CD14-positive monocyte (primary cell): Measurements from ENCODE around the gene ZCCHC10. TPM values are rescaled to one million over a fixed set of nuclear protein-coding genes. Genes with fewer than 3 reads are reported as not detected.
A peak's percentile ranks its signal among the peaks of the same experiment; 100 is the strongest.

Experiments used
- DNase-seq, 3 donors: peaks; one replicate each; pipeline ENCODE4 v3.0.0-alpha.2; 2011 to 2022
- H2AFZ ChIP-seq: 2 replicates; pipeline ENCODE4 v1.6.0; 2012; ENCODE audit warnings: mild to moderate bottlenecking, low read depth, low read length, inconsistent platforms; ENCODE audit not compliant: insufficient read depth, poor library complexity, severe bottlenecking
- H3K27ac ChIP-seq, 2 donors: 1 replicate in 1 of 2; 2 replicates in 1 of 2; pipeline ENCODE4 v1.5.1; 2012 to 2013; ENCODE audit warnings: low read length in 2 of 2, control low read depth in 1 of 2, inconsistent platforms in 1 of 2, low read depth in 1 of 2, mild to moderate bottlenecking in 1 of 2
- H3K27me3 ChIP-seq, 2 donors: one replicate each; pipeline versions ENCODE4 v1.6.0 to v1.6.1; 2011 to 2013; ENCODE audit warnings: low read length in 2 of 2; ENCODE audit not compliant: control insufficient read depth in 2 of 2, insufficient read depth in 2 of 2
- H3K36me3 ChIP-seq, 2 donors: replicated peaks in 1 of 2; 1 replicate in 1 of 2; 2 replicates in 1 of 2; pipeline versions ENCODE4 v1.5.1 to v1.6.1; 2012 to 2013; ENCODE audit warnings: low read length in 2 of 2, control low read depth in 1 of 2, inconsistent platforms in 1 of 2, mild to moderate bottlenecking in 1 of 2; ENCODE audit not compliant: insufficient read depth in 2 of 2, control insufficient read depth in 1 of 2
- H3K4me1 ChIP-seq, 2 donors: 1 replicate in 1 of 2; 2 replicates in 1 of 2; pipeline versions ENCODE4 v1.5.1 to v1.6.1; 2012 to 2013; ENCODE audit warnings: low read length in 2 of 2, control low read depth in 1 of 2, inconsistent platforms in 1 of 2, mild to moderate bottlenecking in 1 of 2, moderate library complexity in 1 of 2; ENCODE audit not compliant: insufficient read depth in 2 of 2, control insufficient read depth in 1 of 2
- H3K4me2 ChIP-seq: replicated peaks from 2 replicates; pipeline ENCODE3; 2012; ENCODE audit warnings: low read length, moderate library complexity, mild to moderate bottlenecking; ENCODE audit not compliant: poor library complexity, severe bottlenecking; ENCODE audit errors: extremely low read depth
- H3K4me3 ChIP-seq, 3 experiments: fragments of 200-600 bp in 1 of 3; sonication (generic) in 1 of 3; replicated peaks in 1 of 3; 1 replicate in 2 of 3; 2 replicates in 1 of 3; pipeline ENCODE4 v1.5.1; 2011 to 2013; ENCODE audit warnings: low read length in 3 of 3, mild to moderate bottlenecking in 3 of 3, control low read depth in 2 of 3, low read depth in 2 of 3, inconsistent platforms in 1 of 3, moderate library complexity in 1 of 3
- H3K79me2 ChIP-seq: 2 replicates; pipeline ENCODE4 v1.6.0; 2012; ENCODE audit warnings: mild to moderate bottlenecking, control low read depth, inconsistent platforms, low read length, moderate library complexity; ENCODE audit not compliant: insufficient read depth
- H3K9ac ChIP-seq: 2 replicates; pipeline ENCODE4 v1.6.0; 2017; ENCODE audit warnings: low read length, mild to moderate bottlenecking; ENCODE audit not compliant: insufficient read depth, poor library complexity, severe bottlenecking
- H3K9me3 ChIP-seq, 2 donors: replicated peaks in 1 of 2; 1 replicate in 1 of 2; 2 replicates in 1 of 2; pipeline versions ENCODE4 v1.5.1 to v1.6.1; 2012 to 2013; ENCODE audit warnings: low read length in 2 of 2, control low read depth in 1 of 2; ENCODE audit not compliant: control insufficient read depth in 1 of 2, insufficient read depth in 1 of 2
- H4K20me1 ChIP-seq: 2 replicates; pipeline ENCODE4 v1.6.0; 2012; ENCODE audit warnings: mild to moderate bottlenecking, low read length, control low read depth, moderate library complexity; ENCODE audit not compliant: insufficient read depth
- H3K27ac Mint-ChIP-seq, 7 donors: one replicate each; pipeline ENCODE4 v1.8.0; 2020; ENCODE audit warnings: mild to moderate bottlenecking in 7 of 7, mixed read lengths in 7 of 7, moderate library complexity in 6 of 7, inconsistent platforms in 2 of 7
- H3K27me3 Mint-ChIP-seq, 3 donors: one replicate each; pipeline ENCODE4 v1.8.0; 2021 to 2022; ENCODE audit warnings: low read depth in 3 of 3, mild to moderate bottlenecking in 3 of 3, mixed read lengths in 3 of 3, moderate library complexity in 3 of 3, inconsistent platforms in 1 of 3
- H3K36me3 Mint-ChIP-seq, 2 donors: one replicate each; pipeline ENCODE4 v1.8.0; 2020; ENCODE audit warnings: mixed read lengths in 2 of 2, inconsistent platforms in 1 of 2, mild to moderate bottlenecking in 1 of 2
- H3K4me1 Mint-ChIP-seq: one replicate; pipeline ENCODE4 v1.8.0; 2020; ENCODE audit warnings: mild to moderate bottlenecking, mixed read lengths
- H3K4me3 Mint-ChIP-seq, 2 donors: one replicate each; pipeline ENCODE4 v1.8.0; 2020; ENCODE audit warnings: mild to moderate bottlenecking in 2 of 2, mixed read lengths in 2 of 2, moderate library complexity in 1 of 2
- H3K9me3 Mint-ChIP-seq, 7 donors: one replicate each; pipeline ENCODE4 v1.8.0; 2020 to 2022; ENCODE audit warnings: mixed read lengths in 7 of 7, mild to moderate bottlenecking in 6 of 7, moderate library complexity in 6 of 7, inconsistent platforms in 2 of 7
- CTCF ChIP-seq: fragments of 200-600 bp; IDR thresholded peaks from one replicate; pipeline ENCODE4 v1.8.0; 2022; ENCODE audit warnings: antibody characterized with exemption, mild to moderate bottlenecking
- WGBS: methylation state at CpG from one replicate; pipeline ENCODE4 v1.1.5; 2013; ENCODE audit warnings: missing lambda C conversion rate; ENCODE audit not compliant: insufficient coverage; 5-methylcytosine and 5-hydroxymethylcytosine counted together
- intact Hi-C, 2 donors: fragments of 100-400 bp; cut with micrococcal nuclease; formaldehyde crosslinking; loops; one replicate each; pipeline versions ENCODE4 v1.15.0 to v1.15.1; 2023
- polyA plus RNA-seq, 3 donors: library from polyadenylated mRNA; depleted of rRNA in 1 of 3; unstranded in 2 of 3; stranded (reverse) in 1 of 3; fragments of 300-500 nt in 2 of 3; fragments of >200 nt in 1 of 3; fragmentation: Illumina TruSeq in 2 of 3; gene quantifications; 1 replicate in 2 of 3; 2 replicates in 1 of 3; pipeline ENCODE4 v1.2.3, GENCODE V29; 2012 to 2021

Gene ZCCHC10
- polyA plus RNA-seq, 3 donors, result 10.7 to 52.7 (median 45.3) TPM

GRCh38 chr5:132963171-132964104, 62.9 kb downstream of the ZCCHC10 start, which contains the start of gene AFF4:
TSS of gene AFF4 (minus strand) at chr5:132963634. CDS start at chr5:132937189, 26,445 bp downstream.
- Histone ChIP-seq H2AFZ (peak within 1 kb of the TSS; percentile 86), H3K4me1 (peaks cover 21 to 28% of the 10 kb centered on the region in 2 donors), H4K20me1 (peaks cover 41% of the 10 kb centered on the region), H3K79me2 (peaks cover 49% of the 10 kb centered on the region), H3K9ac (peak within 1 kb of the TSS; percentile 99), H3K36me3 (no peaks in the 10 kb centered on the region), H3K9me3 (no peaks in the 10 kb centered on the region), H3K27ac (peak within 1 kb of the TSS; percentile 97 to 99), H3K27me3 (no peaks in the 10 kb centered on the region), H3K4me2 (peak within 1 kb of the TSS; percentile 70), H3K4me3 (peak within 1 kb of the TSS; percentile 85 to 93 (median 86))
- DNase-seq, result peak; percentile 95 to 98 (median 97)
- under 1% methylated on average over 96 of the region's 98 CpGs for WGBS
- intact Hi-C loops, result loop anchor here (2.0 to 10.0 kb wide), 3 partner anchors 49 to 64 kb away; partner anchors contain the start of gene ZCCHC10 (in 2 of the 2)
- no peaks in the 10 kb centered on the region for H3K9me3 Mint-ChIP-seq
- H3K27me3 Mint-ChIP-seq, result no peaks in the 10 kb centered on the region
- H3K27ac Mint-ChIP-seq, result peak within 1 kb of the TSS; percentile 94 to 99 (median 97)
- H3K36me3 Mint-ChIP-seq, result peaks cover 3 to 13% of the 10 kb centered on the region in 2 donors
- TF ChIP-seq CTCF, result no peak
- H3K4me1 Mint-ChIP-seq, result peaks cover 30% of the 10 kb centered on the region
- peak within 1 kb of the TSS; percentile 90 to 97 for H3K4me3 Mint-ChIP-seq

GRCh38 chr5:132962429-132963021, 63.8 kb downstream of the ZCCHC10 start:
- peak overlapping the region; percentile 94 to 99 (median 97) for H3K27ac Mint-ChIP-seq
- Histone ChIP-seq H4K20me1 (peaks cover 50% of the 10 kb centered on the region), H3K36me3 (no peaks in the 10 kb centered on the region), H3K79me2 (peaks cover 58% of the 10 kb centered on the region), H3K4me1 (peaks cover 21 to 28% of the 10 kb centered on the region in 2 donors), H3K27me3 (no peaks in the 10 kb centered on the region), H3K4me2 (peak overlapping the region; percentile 70), H2AFZ (peak overlapping the region; percentile 27), H3K9me3 (no peaks in the 10 kb centered on the region), H3K27ac (peak overlapping the region; percentile 97 to 99), H3K4me3 (peak overlapping the region; percentile 85 to 93 (median 86)), H3K9ac (peak overlapping the region; percentile 99)
- DNase-seq, result peak; percentile 19 to 40 (median 20)
- H3K27me3 Mint-ChIP-seq, result no peaks in the 10 kb centered on the region
- peak overlapping the region; percentile 90 to 97 for H3K4me3 Mint-ChIP-seq
- peaks cover 32% of the 10 kb centered on the region for H3K4me1 Mint-ChIP-seq
- intact Hi-C loops, result loop anchor here (2.0 to 10.0 kb wide), 3 partner anchors 48 to 65 kb away; partner anchors contain the start of gene ZCCHC10 (in 2 of the 2)
- 0% methylated on average over 1 of the region's 21 CpGs for WGBS
- H3K9me3 Mint-ChIP-seq, result no peaks in the 10 kb centered on the region
- peaks cover 3 to 18% of the 10 kb centered on the region in 2 donors for H3K36me3 Mint-ChIP-seq
- no peak for TF ChIP-seq CTCF
